SIG-M5 (cell line): Measurements from ENCODE around the gene ILKAP.
"Not testable (repeated sequence)": the region's sequence is repeated elsewhere in the genome, so short reads cannot be mapped to it uniquely, and the experiment has no call there.

Source experiments
- DNase-seq: peaks from one replicate; lab custom pipeline; 2025; lab: John Stamatoyannopoulos, UW

ILKAP gene

GRCh38 chr2:238187618-238188548, 15.6 kb downstream of the ILKAP start:
- no peak for DNase-seq

- DNase-seq, result no peak
These were observed 19.7 kb downstream of the ILKAP start for GRCh38 chr2:238183821-238184220.

GRCh38 chr2:238182362-238182761, 21.1 kb downstream of the ILKAP start:
- DNase-seq, result no peak

- no peak for DNase-seq
These were observed 22.9 kb downstream of the ILKAP start for GRCh38 chr2:238180554-238180953.

GRCh38 chr2:238176613-238177012, 26.9 kb downstream of the ILKAP start:
- no peak for DNase-seq

GRCh38 chr2:238174701-238175100, 28.8 kb downstream of the ILKAP start:
- no peak for DNase-seq

GRCh38 chr2:238174291-238174690, 29.2 kb downstream of the ILKAP start:
- no peak for DNase-seq

GRCh38 chr2:238173692-238174091, 29.8 kb downstream of the ILKAP start:
- no peak for DNase-seq

- DNase-seq, result no peak
These were observed 31.1 kb downstream of the ILKAP start for GRCh38 chr2:238172439-238172838.

GRCh38 chr2:238171575-238172187, 31.8 kb downstream of the ILKAP start:
- DNase-seq, result no peak

GRCh38 chr2:238171072-238171431, 32.4 kb downstream of the ILKAP start:
- not testable (repeated sequence) for DNase-seq

- no peak for DNase-seq
These were observed 33.0 kb downstream of the ILKAP start for GRCh38 chr2:238170386-238171071.

- no peak for DNase-seq
These were observed 33.7 kb downstream of the ILKAP start for GRCh38 chr2:238169708-238170251.

- no peak for DNase-seq
These were observed 34.3 kb downstream of the ILKAP start for GRCh38 chr2:238169048-238169707.

GRCh38 chr2:238168196-238169047, 35.1 kb downstream of the ILKAP start:
- DNase-seq, result no peak

GRCh38 chr2:238167761-238168160, 35.7 kb downstream of the ILKAP start:
- DNase-seq, result no peak

- no peak for DNase-seq
These were observed 36.2 kb downstream of the ILKAP start for GRCh38 chr2:238167344-238167715.

- DNase-seq, result no peak
These were observed 36.8 kb downstream of the ILKAP start for GRCh38 chr2:238166391-238167343.

GRCh38 chr2:238165288-238165921, 38.1 kb downstream of the ILKAP start:
- no peak for DNase-seq

- DNase-seq, result no peak
These were observed 38.6 kb downstream of the ILKAP start for GRCh38 chr2:238164906-238165287.
